GM12878 (cell line): ENCODE measurements around the gene UBB. TPM values are rescaled to one million over a fixed set of nuclear protein-coding genes. Genes with fewer than 3 reads are reported as not detected.

Experiments
- ATAC-seq: fragments of 200-7000 bp; cut with Tn5 transposase; 3 replicates; pipeline ENCODE4 v1.9.1; 2020; ENCODE audit warnings: mild to moderate bottlenecking, moderate library complexity
- BruUV-seq: library from RNA; stranded (reverse); fragments of 400-500 nt; replicated peaks from 2 replicates; lab custom pipeline; 2021; lab: Mats Ljungman, UMichigan
- CTCF ChIA-PET: fragments of 300-600 bp; sonication (Branson Sonifier 250); formaldehyde crosslinking; extraction: SDS; loops from one replicate; lab custom pipeline; 2021; ENCODE audit warnings: inconsistent platforms; lab: Yijun Ruan, JAX
- POLR2A ChIA-PET: fragments of 350-600 bp; formaldehyde crosslinking; extraction: SDS; loops from one replicate; lab custom pipeline; 2021; ENCODE audit warnings: inconsistent platforms; lab: Charles Lee
- RAD21 ChIA-PET: fragments of 300-600 bp; sonication (Branson Sonifier 250); formaldehyde crosslinking; loops from one replicate; lab custom pipeline; 2023; ENCODE audit warnings: antibody characterized with exemption; ENCODE audit not compliant: unreplicated experiment; lab: Charles Lee
- SMC1A ChIA-PET: fragments of 300-600 bp; sonication (Branson Sonifier 250); formaldehyde crosslinking; loops from one replicate; lab custom pipeline; 2023; ENCODE audit not compliant: unreplicated experiment, uncharacterized antibody; lab: Charles Lee
- DNase-seq: peaks from one replicate; pipeline ENCODE4 v3.0.0-alpha.2; 2011; ENCODE audit warnings: low read depth, low spot score
- FAIRE-seq: peaks from 3 replicates; lab custom pipeline; 2011; peaks lifted over from hg19 to GRCh38; lab: Jason Lieb, UNC
- H2AFZ ChIP-seq: 2 replicates; pipeline ENCODE4 v1.6.0; 2011; ENCODE audit warnings: low read depth, low read length, control low read depth; ENCODE audit not compliant: control insufficient read depth
- H3K27ac ChIP-seq: 2 replicates; pipeline ENCODE4 v1.5.1; 2011; ENCODE audit warnings: control low read depth; ENCODE audit not compliant: control insufficient read depth, insufficient read depth
- H3K27me3 ChIP-seq, 2 experiments: replicated peaks in 1 of 2; 2 replicates each; pipeline versions ENCODE4 v1.6.0 to v1.6.1; 2011; ENCODE audit warnings: low read length in 1 of 2; ENCODE audit not compliant: control insufficient read depth in 2 of 2, insufficient read depth in 2 of 2
- H3K36me3 ChIP-seq, 2 experiments: 2 replicates each; pipeline ENCODE4 v1.5.1; 2011; ENCODE audit warnings: low read length in 1 of 2; ENCODE audit not compliant: control insufficient read depth in 2 of 2, insufficient read depth in 2 of 2
- H3K4me1 ChIP-seq: 2 replicates; pipeline ENCODE4 v1.6.1; 2011; ENCODE audit warnings: mild to moderate bottlenecking, low read length, moderate library complexity, mixed read lengths; ENCODE audit not compliant: control insufficient read depth, insufficient read depth
- H3K4me2 ChIP-seq: 2 replicates; pipeline ENCODE4 v1.6.0; 2011; ENCODE audit warnings: control low read depth; ENCODE audit not compliant: control insufficient read depth, insufficient read depth
- H3K4me3 ChIP-seq: fragments of 200-600 bp; sonication (generic); 2 replicates; pipeline ENCODE4 v1.5.1; 2016
- H3K79me2 ChIP-seq: 2 replicates; pipeline ENCODE4 v1.6.0; 2011; ENCODE audit warnings: low read length; ENCODE audit not compliant: control insufficient read depth, insufficient read depth
- H3K9ac ChIP-seq: 2 replicates; pipeline ENCODE4 v1.8.0; 2011; ENCODE audit warnings: low read length, control low read depth, mixed read lengths; ENCODE audit not compliant: control insufficient read depth, insufficient read depth
- H3K9me3 ChIP-seq: replicated peaks from 3 replicates; pipeline ENCODE4 v1.5.1; 2011; ENCODE audit warnings: mild to moderate bottlenecking, low read length; ENCODE audit not compliant: control insufficient read depth, insufficient read depth
- H4K20me1 ChIP-seq: 2 replicates; pipeline ENCODE4 v1.6.0; 2011; ENCODE audit not compliant: control insufficient read depth, insufficient read depth
- BCL11A ChIP-seq: IDR thresholded peaks from 2 replicates; pipeline ENCODE4 v1.6.1; 2011; ENCODE audit warnings: low read depth, low read length
- CREM ChIP-seq: IDR thresholded peaks from 2 replicates; pipeline ENCODE4 v1.6.1; 2014; ENCODE audit warnings: antibody characterized with exemption, low read depth
- CTCF ChIP-seq, 3 experiments: IDR thresholded peaks in 2 of 3; conservative IDR thresholded peaks in 1 of 3; 2 replicates each; pipeline ENCODE4 v1.5.1; 2011; ENCODE audit warnings: low read depth in 3 of 3, low read length in 3 of 3, mild to moderate bottlenecking in 3 of 3, control low read depth in 2 of 3, moderate library complexity in 2 of 3, inconsistent platforms in 1 of 3, mixed read lengths in 1 of 3; ENCODE audit not compliant: control insufficient read depth in 2 of 3, insufficient read depth in 1 of 3; ENCODE audit errors: extremely low read depth in 1 of 3
- DPF2 ChIP-seq: fragments of 450-650 bp; IDR thresholded peaks from 2 replicates; pipeline ENCODE4 v1.6.1; 2017; ENCODE audit warnings: mild to moderate bottlenecking
- EZH2 ChIP-seq: IDR thresholded peaks from 2 replicates; pipeline ENCODE4 v1.6.1; 2012; ENCODE audit warnings: low read depth, mild to moderate bottlenecking, control low read depth, inconsistent platforms, low read length, borderline replicate concordance; ENCODE audit not compliant: control insufficient read depth
- FOS ChIP-seq: IDR thresholded peaks from 3 replicates; pipeline ENCODE4 v1.6.1; 2011; ENCODE audit warnings: borderline replicate concordance; ENCODE audit not compliant: insufficient read length; ENCODE audit errors: extremely low read depth
- MTA2 ChIP-seq: fragments of 450-650 bp; IDR thresholded peaks from 2 replicates; pipeline ENCODE4 v1.6.1; 2016; ENCODE audit warnings: low read depth, mild to moderate bottlenecking, moderate library complexity
- NFYB ChIP-seq: IDR thresholded peaks from 2 replicates; pipeline ENCODE4 v1.6.1; 2011; ENCODE audit warnings: low read depth, mild to moderate bottlenecking, low read length, improper control_type of control experiment, moderate library complexity; ENCODE audit not compliant: insufficient read depth
- RCOR1 ChIP-seq: conservative IDR thresholded peaks from 2 replicates; pipeline ENCODE4 v1.6.1; 2012; ENCODE audit warnings: low read depth, low read length, improper control_type of control experiment
- TCF3 ChIP-seq: IDR thresholded peaks from 2 replicates; pipeline ENCODE4 v1.6.1; 2012; ENCODE audit warnings: low read depth, mild to moderate bottlenecking, low read length, borderline replicate concordance; ENCODE audit not compliant: insufficient read depth
- USF1 ChIP-seq: IDR thresholded peaks from 2 replicates; pipeline ENCODE4 v1.6.1; 2011; ENCODE audit warnings: borderline replicate concordance, low read depth, mild to moderate bottlenecking, moderate library complexity, mixed read lengths, low read length; ENCODE audit not compliant: insufficient read depth; ENCODE audit errors: extremely low read length
- WRNIP1 ChIP-seq: IDR thresholded peaks from 2 replicates; pipeline ENCODE4 v1.6.1; 2011; ENCODE audit warnings: low read depth, low read length, improper control_type of control experiment, borderline replicate concordance
- ZBTB4 ChIP-seq: fragments of 450-650 bp; formaldehyde crosslinking; IDR thresholded peaks from 2 replicates; pipeline ENCODE4 v1.4.0; 2022; ENCODE audit warnings: mild to moderate bottlenecking, moderate library complexity
- in situ Hi-C: fragments of 300-500 bp; cut with MboI; formaldehyde crosslinking; loops from 9 replicates; pipeline ENCODE4 v1.14.3; 2018; ENCODE audit warnings: mixed read lengths
- intact Hi-C: fragments of 100-400 bp; cut with micrococcal nuclease; formaldehyde crosslinking; loops from one replicate; pipeline ENCODE4 v1.14.2; 2022; ENCODE audit not compliant: unreplicated experiment
- polyA plus RNA-seq, 11 experiments: library from polyadenylated mRNA; depleted of rRNA in 4 of 11; unstranded in 6 of 11; stranded (reverse) in 5 of 11; fragments of >200 nt; fragmentation: Nextera tagmentation in 4 of 11; fragmentation: Illumina TruSeq in 1 of 11; extraction: Ambion mirVana in 4 of 11; extraction: Trizol in 1 of 11; gene quantifications; 1 replicate in 1 of 11; 2 replicates in 10 of 11; pipeline versions ENCODE4 v1.2.1 to v1.2.3, GENCODE V29; 2011 to 2016; ENCODE audit warnings: inconsistent platforms in 2 of 11, missing spikeins in 2 of 11, low read depth in 1 of 11
- total RNA-seq, 4 experiments: library from RNA; depleted of rRNA in 3 of 4; stranded (reverse); fragments of >200 nt in 3 of 4; fragmentation: Illumina TruSeq in 1 of 4; extraction: Trizol in 1 of 4; gene quantifications; 2 replicates each; pipeline versions ENCODE4 v1.2.1 to v1.2.3, GENCODE V29; 2013 to 2021

The UBB gene
- total and polyA plus RNA-seq, 10 of the 15 experiments (the other 5 are each of a cell fraction or from before 2014, with no cell fraction given) = 1,133 to 4,246 (median 2,099) TPM

DNA sequence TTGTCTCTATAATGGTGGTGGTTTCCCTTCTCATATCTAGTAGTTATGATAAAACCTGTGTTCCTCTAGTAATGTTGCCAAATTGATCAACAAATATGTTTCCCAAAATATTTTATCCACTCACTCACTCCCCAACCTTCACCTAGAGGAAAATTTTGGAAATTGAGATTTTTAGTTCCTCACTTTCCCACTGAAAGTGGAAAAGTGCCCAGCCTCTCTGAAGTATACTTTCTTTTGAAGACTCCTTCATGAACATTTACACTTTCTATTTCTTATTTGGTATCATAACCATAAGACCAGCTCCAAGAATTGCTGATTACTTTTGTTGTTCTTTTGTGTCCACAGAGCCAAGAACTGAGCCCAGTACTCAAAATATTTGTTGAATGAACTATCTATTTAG, 22.5 kb upstream of the UBB start:
- no peak overlapping the region for H3K27ac ChIP-seq
- no TSS peak for BruUV-seq
- no peak for TF ChIP-seq BCL11A
- TF ChIP-seq CREM = no peak
- TF ChIP-seq ZBTB4 (CRISPR knock-in tag) = no peak
- TF ChIP-seq EZH2 = no peak
- TF ChIP-seq USF1 = no peak
- no peak for TF ChIP-seq TCF3
- no peak for TF ChIP-seq DPF2
- TF ChIP-seq RCOR1 = no peak
- TF ChIP-seq NFYB = no peak
- TF ChIP-seq WRNIP1 = no peak
- no peak for TF ChIP-seq CTCF (IDR thresholded peaks at IDR 0.05 in 2 of 3, conservative IDR thresholded peaks at IDR 0.05 in 1 of 3; ENCODE audit: control insufficient read depth in 2 of 3, extremely low read depth in 1 of 3, insufficient read depth in 1 of 3, low read depth in 3 of 3, low read length in 3 of 3)
- TF ChIP-seq FOS = no peak
- TF ChIP-seq MTA2 = no peak
- TF ChIP-seq, all 136 proteins: peak for 0
- Histone ChIP-seq H3K4me1 (peaks cover 6% of the 10 kb centered on the region), H3K4me2 (no peak overlapping the region), H3K27me3 (no peaks in the 10 kb centered on the region), H2AFZ (no peak overlapping the region), H3K36me3 (no peaks in the 10 kb centered on the region), H3K4me3 (no peak overlapping the region), H4K20me1 (no peaks in the 10 kb centered on the region), H3K9me3 (no peaks in the 10 kb centered on the region), H3K9ac (no peak overlapping the region), H3K79me2 (no peaks in the 10 kb centered on the region)
- SMC1A ChIA-PET = interaction anchor here (0.6 kb wide), 1 partner anchor 177 kb away, joined by 3 read pairs; no protein-coding TSS in a partner anchor
- POLR2A ChIA-PET = no interaction called here
- intact Hi-C loops = no loop called here
- DNase-seq (no peak), ATAC-seq (no peak), FAIRE-seq (no peak)
- CTCF ChIA-PET = interaction anchor here (0.7 kb wide), 1 partner anchor 8 kb away, joined by 3 read pairs; no protein-coding TSS in a partner anchor
- in situ Hi-C loops = no loop called here
- RAD21 ChIA-PET = no interaction called here
